ENCODE results near the gene HOTAIR. TPM values are rescaled to one million over a fixed set of nuclear protein-coding genes. Genes with fewer than 3 reads are reported as not detected.
A peak's percentile ranks its signal among the peaks of the same experiment; 100 is the strongest.

Gene HOTAIR
- total RNA-seq, 1 donor from 2014 or later, result not detected

DNA sequence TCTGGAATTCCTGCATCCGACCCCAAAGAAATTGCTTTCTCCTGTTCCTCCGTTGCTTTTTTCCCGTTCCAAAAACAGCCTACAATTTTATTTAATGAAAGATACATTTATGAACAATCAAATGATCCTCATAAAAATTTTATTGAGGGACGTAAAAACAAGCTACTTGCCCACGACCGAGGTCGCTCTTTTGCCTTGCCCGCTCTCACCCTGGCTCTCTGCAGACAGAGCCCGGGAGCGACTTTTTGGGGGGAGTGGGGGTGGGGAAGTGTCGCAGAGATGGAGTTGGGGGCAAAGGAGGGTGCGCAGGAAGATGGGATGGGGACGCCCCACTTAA lies 24.1 kb upstream of the HOTAIR start:
- TF ChIP-seq, protein P1, sequence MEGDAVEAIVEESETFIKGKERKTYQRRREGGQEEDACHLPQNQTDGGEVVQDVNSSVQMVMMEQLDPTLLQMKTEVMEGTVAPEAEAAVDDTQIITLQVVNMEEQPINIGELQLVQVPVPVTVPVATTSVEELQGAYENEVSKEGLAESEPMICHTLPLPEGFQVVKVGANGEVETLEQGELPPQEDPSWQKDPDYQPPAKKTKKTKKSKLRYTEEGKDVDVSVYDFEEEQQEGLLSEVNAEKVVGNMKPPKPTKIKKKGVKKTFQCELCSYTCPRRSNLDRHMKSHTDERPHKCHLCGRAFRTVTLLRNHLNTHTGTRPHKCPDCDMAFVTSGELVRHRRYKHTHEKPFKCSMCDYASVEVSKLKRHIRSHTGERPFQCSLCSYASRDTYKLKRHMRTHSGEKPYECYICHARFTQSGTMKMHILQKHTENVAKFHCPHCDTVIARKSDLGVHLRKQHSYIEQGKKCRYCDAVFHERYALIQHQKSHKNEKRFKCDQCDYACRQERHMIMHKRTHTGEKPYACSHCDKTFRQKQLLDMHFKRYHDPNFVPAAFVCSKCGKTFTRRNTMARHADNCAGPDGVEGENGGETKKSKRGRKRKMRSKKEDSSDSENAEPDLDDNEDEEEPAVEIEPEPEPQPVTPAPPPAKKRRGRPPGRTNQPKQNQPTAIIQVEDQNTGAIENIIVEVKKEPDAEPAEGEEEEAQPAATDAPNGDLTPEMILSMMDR (IDR thresholded peaks at IDR 0.05; ENCODE audit: unreplicated experiment), result no peak
- peaks cover 100% of the 10 kb centered on the region for H3K27me3 Mint-ChIP-seq
- H3K27ac Mint-ChIP-seq, result no peak overlapping the region
- no peaks in the 10 kb centered on the region for H3K9me3 Mint-ChIP-seq (ENCODE audit: low read depth)
- no peaks in the 10 kb centered on the region for H3K36me3 Mint-ChIP-seq (ENCODE audit: insufficient read depth)
- peaks cover 5% of the 10 kb centered on the region for H3K4me1 Mint-ChIP-seq (ENCODE audit: low read depth)
- no peak for DNase-seq (ENCODE audit: low spot score, unreplicated experiment)
- no peak overlapping the region for H3K4me3 Mint-ChIP-seq (ENCODE audit: low read depth)

DNA sequence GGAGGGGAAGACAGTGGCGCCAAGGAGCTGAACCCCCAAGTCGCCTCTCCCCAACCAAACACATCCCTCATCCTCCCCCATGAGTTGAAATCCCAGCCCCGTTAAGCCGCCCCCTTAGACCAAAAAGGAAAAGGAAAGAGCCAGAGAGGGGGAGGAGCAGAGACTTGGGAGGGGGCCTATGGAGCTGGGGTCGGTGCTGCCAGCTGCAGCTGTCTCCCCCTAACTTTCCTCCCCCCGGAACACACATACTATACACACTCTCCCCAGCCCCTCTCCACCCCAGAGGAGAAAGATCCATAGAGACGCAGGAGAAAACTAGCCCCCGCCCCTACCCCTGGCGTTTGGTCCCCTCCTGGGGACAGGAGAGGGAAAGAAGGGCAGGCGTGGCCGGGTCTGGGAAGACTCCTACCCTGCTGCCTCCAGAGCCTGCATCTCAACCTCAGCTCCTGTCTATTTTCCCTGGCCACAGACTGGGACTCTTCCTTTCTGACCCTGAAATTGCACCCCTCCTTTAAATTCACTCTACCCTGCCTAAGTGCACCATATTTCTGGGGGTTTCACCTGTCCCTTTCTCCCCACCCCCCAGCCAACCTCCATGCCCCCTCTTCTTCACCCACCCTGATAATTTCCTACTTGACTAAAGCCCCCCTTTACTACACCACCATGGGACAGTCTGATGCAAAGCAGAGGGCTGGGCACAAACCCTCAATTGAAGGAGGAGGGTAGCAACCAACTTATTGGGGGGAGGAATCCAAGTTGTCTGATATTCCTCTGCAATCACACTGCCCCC lies 23.6 kb upstream of the HOTAIR start:
- no peaks in the 10 kb centered on the region for H3K9me3 Mint-ChIP-seq (ENCODE audit: low read depth)
- no peak overlapping the region for H3K4me3 Mint-ChIP-seq (ENCODE audit: low read depth)
- H3K36me3 Mint-ChIP-seq (ENCODE audit: insufficient read depth), result no peaks in the 10 kb centered on the region
- H3K27me3 Mint-ChIP-seq, result peaks cover 100% of the 10 kb centered on the region
- DNase-seq (ENCODE audit: low spot score, unreplicated experiment), result no peak
- no peak overlapping the region for H3K27ac Mint-ChIP-seq
- TF ChIP-seq, protein P1 (IDR thresholded peaks at IDR 0.05; ENCODE audit: unreplicated experiment), result no peak
- peaks cover 6% of the 10 kb centered on the region for H3K4me1 Mint-ChIP-seq (ENCODE audit: low read depth)

DNA sequence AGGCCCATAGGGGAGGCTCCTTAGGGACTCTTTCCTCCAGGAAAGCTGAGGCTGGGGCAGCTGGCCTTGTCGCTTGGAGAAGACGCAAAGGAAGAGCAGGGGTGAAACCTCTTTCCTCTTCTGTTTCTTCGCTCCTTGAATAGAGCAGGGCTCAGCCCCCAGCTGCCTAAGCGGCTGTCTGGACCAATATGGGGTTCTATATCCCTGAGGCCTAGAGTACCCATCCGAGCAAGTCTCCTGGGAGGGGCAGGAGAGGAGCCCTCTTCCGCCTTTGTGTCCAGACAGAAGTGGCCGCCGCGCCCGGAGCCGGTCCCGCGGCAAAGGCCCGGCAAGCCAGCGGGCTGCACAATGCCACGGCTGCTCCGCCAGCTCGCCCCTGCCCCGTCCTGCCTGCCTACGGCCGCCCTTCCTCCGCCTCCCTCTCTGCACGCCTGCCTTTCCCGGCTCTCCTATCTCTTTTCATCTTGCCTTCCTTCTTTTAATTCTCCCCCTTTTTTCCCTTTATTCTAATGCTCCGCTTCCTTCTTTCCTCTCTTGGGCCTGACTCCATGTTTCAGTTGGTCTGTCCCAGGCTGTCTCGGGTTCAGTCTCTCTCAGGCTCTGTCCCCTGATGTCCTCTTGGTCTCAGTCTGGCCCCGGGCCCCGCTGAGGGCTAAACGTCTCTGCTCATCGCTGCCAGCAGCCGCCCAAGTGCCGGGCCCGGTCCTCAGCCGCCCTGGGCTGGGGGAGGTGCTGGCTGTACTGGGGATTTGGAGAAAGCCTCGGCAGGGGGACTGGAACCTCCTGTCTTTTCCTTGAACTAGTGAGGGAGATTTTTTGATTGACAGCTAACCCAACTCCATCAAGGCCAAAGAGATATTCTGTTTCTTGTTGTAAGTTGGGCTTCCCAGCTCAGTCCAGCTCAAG lies 22.7 kb upstream of the HOTAIR start:
- H3K9me3 Mint-ChIP-seq (ENCODE audit: low read depth), result no peaks in the 10 kb centered on the region
- H3K36me3 Mint-ChIP-seq (ENCODE audit: insufficient read depth), result no peaks in the 10 kb centered on the region
- no peak for DNase-seq (ENCODE audit: low spot score, unreplicated experiment)
- H3K27ac Mint-ChIP-seq, result no peak overlapping the region
- TF ChIP-seq, protein P1 (IDR thresholded peaks at IDR 0.05; ENCODE audit: unreplicated experiment), result no peak
- peaks cover 100% of the 10 kb centered on the region for H3K27me3 Mint-ChIP-seq
- no peak overlapping the region for H3K4me3 Mint-ChIP-seq (ENCODE audit: low read depth)
- H3K4me1 Mint-ChIP-seq (ENCODE audit: low read depth), result peaks cover 6% of the 10 kb centered on the region

DNA sequence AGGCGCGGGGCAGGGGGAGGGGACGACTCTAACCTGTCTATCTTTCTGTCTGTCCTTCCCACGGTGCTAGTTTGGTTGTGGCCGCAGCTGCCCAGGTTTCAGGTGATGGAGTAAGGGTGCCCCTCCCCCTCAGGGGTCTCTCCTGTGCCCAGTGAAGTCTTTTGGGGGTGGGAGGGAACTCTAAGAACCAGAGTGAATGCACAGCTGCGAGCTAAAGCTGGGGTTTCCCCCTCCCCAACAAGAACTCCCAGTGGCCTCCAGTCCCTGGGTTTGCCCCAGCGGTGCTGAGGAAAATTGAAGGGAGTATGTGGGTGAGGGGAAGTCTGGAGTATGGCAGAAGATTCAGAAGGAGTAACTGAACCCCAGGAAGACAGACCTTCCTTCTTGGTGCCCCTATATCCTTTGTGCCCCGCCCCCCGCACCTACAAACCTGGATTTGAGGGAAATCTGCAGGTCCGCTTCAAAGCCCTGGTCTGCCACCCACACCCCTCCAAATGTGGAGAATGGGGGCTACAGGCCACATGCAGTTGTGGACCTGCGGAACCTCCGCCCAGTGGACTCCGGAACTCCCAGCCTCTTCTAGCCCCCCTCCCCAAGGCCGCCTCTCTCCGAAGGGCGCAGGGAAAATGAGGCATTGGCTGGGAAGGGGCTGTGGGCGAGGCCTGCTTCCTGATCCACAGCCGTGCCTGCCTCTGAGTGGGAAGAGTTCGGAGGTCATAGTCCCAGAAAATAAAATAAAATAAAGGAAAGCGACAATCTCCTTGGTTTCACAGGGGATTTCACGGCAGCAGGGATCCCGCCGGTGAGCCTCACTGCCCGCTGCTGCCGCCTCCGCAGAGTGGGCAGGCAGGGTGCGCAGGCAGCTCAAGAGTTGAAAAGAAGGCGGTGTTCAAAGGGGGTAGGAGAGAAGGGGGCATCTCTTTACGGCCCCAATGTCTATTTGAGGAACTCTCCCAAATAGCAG lies 21.8 kb upstream of the HOTAIR start:
- Mint-ChIP-seq H3K36me3 (ENCODE audit: insufficient read depth) (no peaks in the 10 kb centered on the region), H3K4me3 (ENCODE audit: low read depth) (no peak overlapping the region), H3K27me3 (peaks cover 100% of the 10 kb centered on the region), H3K9me3 (ENCODE audit: low read depth) (no peaks in the 10 kb centered on the region), H3K4me1 (ENCODE audit: low read depth) (peaks cover 6% of the 10 kb centered on the region), H3K27ac (no peak overlapping the region)
- DNase-seq (ENCODE audit: low spot score, unreplicated experiment), result no peak
- TF ChIP-seq, protein P1 (IDR thresholded peaks at IDR 0.05; ENCODE audit: unreplicated experiment), result peak; percentile 6

Measured in progenitor cell of endocrine pancreas (in vitro differentiated cells).